HL-60 (cell line): ENCODE measurements around the gene ATP5MC3.

Experiments
- DNase-seq, 2 experiments: peaks; one replicate each; pipeline ENCODE4 v3.0.0-alpha.2; 2010 to 2020; ENCODE audit warnings: low read depth in 1 of 2, low spot score in 1 of 2
- H3K27ac ChIP-seq: fragments of 250-450 bp; sonication (Bioruptor Pico); replicated peaks from 2 replicates; pipeline ENCODE4 v1.5.1; 2020; ENCODE audit warnings: mild to moderate bottlenecking, moderate library complexity
- H3K27me3 ChIP-seq: fragments of 250-450 bp; sonication (Bioruptor Pico); 2 replicates; pipeline ENCODE4 v1.5.1; 2021; ENCODE audit warnings: mild to moderate bottlenecking, moderate library complexity; ENCODE audit not compliant: insufficient read depth, poor library complexity, severe bottlenecking
- H3K4me3 ChIP-seq: replicated peaks from 2 replicates; pipeline ENCODE4 v1.5.1; 2011; ENCODE audit warnings: mild to moderate bottlenecking, control low read depth, low read length; ENCODE audit not compliant: insufficient read depth
- CTCF ChIP-seq: IDR thresholded peaks from one replicate; pipeline ENCODE4 v1.5.1; 2011; ENCODE audit warnings: low read length, control low read depth, inconsistent platforms; ENCODE audit not compliant: insufficient read depth
- GABPA ChIP-seq: IDR thresholded peaks from 2 replicates; pipeline ENCODE4 v1.6.1; 2012; ENCODE audit warnings: low read depth
- POLR2AphosphoS5 ChIP-seq: IDR thresholded peaks from 2 replicates; pipeline ENCODE4 v1.6.1; 2012; ENCODE audit warnings: low read depth
- SPI1 ChIP-seq: IDR thresholded peaks from 2 replicates; pipeline ENCODE4 v1.6.1; 2012; ENCODE audit warnings: low read depth, mild to moderate bottlenecking, borderline replicate concordance
- TF ChIP-seq, protein P1 (sequence below): IDR thresholded peaks from 2 replicates; pipeline ENCODE4 v1.6.1; 2012; ENCODE audit warnings: low read depth; ENCODE audit not compliant: insufficient replicate concordance

The ATP5MC3 gene

GRCh38 chr2:175143191-175143590 is 38.3 kb downstream of the ATP5MC3 start:
- Histone ChIP-seq H3K27ac (no peak overlapping the region), H3K4me3 (no peak overlapping the region), H3K27me3 (no peaks in the 10 kb centered on the region)
- TF ChIP-seq POLR2AphosphoS5: no peak
- no peak for TF ChIP-seq GABPA
- TF ChIP-seq SPI1: no peak
- TF ChIP-seq CTCF: no peak
- TF ChIP-seq, protein P1, sequence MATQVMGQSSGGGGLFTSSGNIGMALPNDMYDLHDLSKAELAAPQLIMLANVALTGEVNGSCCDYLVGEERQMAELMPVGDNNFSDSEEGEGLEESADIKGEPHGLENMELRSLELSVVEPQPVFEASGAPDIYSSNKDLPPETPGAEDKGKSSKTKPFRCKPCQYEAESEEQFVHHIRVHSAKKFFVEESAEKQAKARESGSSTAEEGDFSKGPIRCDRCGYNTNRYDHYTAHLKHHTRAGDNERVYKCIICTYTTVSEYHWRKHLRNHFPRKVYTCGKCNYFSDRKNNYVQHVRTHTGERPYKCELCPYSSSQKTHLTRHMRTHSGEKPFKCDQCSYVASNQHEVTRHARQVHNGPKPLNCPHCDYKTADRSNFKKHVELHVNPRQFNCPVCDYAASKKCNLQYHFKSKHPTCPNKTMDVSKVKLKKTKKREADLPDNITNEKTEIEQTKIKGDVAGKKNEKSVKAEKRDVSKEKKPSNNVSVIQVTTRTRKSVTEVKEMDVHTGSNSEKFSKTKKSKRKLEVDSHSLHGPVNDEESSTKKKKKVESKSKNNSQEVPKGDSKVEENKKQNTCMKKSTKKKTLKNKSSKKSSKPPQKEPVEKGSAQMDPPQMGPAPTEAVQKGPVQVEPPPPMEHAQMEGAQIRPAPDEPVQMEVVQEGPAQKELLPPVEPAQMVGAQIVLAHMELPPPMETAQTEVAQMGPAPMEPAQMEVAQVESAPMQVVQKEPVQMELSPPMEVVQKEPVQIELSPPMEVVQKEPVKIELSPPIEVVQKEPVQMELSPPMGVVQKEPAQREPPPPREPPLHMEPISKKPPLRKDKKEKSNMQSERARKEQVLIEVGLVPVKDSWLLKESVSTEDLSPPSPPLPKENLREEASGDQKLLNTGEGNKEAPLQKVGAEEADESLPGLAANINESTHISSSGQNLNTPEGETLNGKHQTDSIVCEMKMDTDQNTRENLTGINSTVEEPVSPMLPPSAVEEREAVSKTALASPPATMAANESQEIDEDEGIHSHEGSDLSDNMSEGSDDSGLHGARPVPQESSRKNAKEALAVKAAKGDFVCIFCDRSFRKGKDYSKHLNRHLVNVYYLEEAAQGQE: no peak
- DNase-seq: no peak

GRCh38 chr2:175140332-175140731 is 41.2 kb downstream of the ATP5MC3 start:
- TF ChIP-seq CTCF: no peak
- H3K27me3 ChIP-seq: no peaks in the 10 kb centered on the region
- no peak overlapping the region for H3K27ac ChIP-seq
- H3K4me3 ChIP-seq: no peak overlapping the region
- DNase-seq: no peak

DNA sequence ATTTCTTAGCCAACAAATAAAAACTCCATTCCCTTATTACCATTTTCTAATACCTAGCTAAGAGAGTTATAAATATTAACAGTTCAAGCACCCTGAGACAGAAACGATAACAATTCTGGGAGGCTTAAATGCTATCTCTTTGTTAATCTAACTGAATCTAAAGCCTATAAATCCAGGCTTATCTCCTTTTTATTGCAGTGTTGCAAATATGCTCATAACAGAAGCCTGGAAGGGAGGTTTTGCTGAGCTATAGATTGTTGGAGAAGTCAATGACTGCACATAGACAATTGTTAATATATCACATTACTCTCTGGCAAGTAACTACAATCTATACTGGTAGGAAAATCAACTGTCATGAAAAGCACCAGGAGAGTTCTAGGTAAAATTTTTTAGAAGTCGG is 43.7 kb downstream of the ATP5MC3 start:
- Histone ChIP-seq H3K27ac (no peak overlapping the region), H3K4me3 (no peak overlapping the region), H3K27me3 (no peaks in the 10 kb centered on the region)
- DNase-seq: no peak
- TF ChIP-seq GABPA (no peak), SPI1 (no peak), CTCF (no peak), POLR2AphosphoS5 (no peak)
- TF ChIP-seq, protein P1: no peak

DNA sequence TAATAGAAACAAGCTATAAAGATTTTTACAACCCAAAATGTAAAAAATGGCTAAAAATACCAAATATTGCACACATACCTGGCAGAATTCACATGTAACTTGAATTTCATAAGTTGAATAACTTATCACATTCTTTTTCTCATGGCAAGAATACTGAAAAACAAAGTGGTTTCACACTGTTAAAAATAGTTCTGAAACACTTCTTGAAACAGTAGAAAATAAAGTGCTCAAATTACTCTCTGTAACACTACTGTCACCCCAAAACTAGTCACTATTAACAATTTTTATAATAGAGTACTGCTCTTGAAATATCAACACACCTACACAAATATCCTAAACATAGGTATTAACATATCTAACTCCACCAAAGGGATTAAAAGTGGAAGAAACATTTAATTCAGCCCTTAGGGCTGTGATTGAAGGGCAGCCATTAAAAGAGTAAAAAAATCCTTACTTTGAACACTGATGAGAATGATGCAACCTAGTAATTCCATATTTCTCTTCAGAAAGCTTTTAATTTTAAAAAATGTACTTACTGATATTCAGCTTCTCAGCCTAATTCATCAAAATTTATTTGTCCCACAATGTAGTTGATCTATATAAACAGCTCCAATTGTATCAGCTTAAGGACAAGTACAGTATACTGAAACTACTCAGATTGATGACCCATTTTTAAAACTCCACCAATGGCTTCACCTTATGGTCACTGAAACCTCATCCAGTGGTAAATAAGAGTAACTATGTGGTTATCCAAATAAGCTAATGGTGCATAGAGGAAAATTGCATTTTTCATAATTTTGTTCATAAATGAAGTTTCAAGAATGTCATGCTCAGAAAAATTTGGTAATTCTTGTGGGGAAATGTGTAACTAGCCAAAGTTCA is 44.9 kb downstream of the ATP5MC3 start:
- no peak overlapping the region for H3K4me3 ChIP-seq
- H3K27ac ChIP-seq: no peak overlapping the region
- TF ChIP-seq POLR2AphosphoS5 (no peak), CTCF (no peak), SPI1 (no peak), GABPA (no peak)
- TF ChIP-seq, protein P1: no peak
- H3K27me3 ChIP-seq: no peaks in the 10 kb centered on the region
- DNase-seq: no peak
